Nasal cavity respiratory epithelium epithelial cell of viscerocranial mucosa (primary cell): ENCODE measurements around the gene SNURF. TPM values are rescaled to one million over a fixed set of nuclear protein-coding genes. Genes with fewer than 3 reads are reported as not detected.

Experiments
- total RNA-seq: library from RNA; depleted of rRNA; stranded (reverse); fragments of >200 nt; gene quantifications from 2 replicates; pipeline ENCODE4 v1.2.3, GENCODE V29; 2014

Gene SNURF, protein sequence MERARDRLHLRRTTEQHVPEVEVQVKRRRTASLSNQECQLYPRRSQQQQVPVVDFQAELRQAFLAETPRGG
- total RNA-seq: 7.9 and 53.2 TPM in 2 replicates

DNA sequence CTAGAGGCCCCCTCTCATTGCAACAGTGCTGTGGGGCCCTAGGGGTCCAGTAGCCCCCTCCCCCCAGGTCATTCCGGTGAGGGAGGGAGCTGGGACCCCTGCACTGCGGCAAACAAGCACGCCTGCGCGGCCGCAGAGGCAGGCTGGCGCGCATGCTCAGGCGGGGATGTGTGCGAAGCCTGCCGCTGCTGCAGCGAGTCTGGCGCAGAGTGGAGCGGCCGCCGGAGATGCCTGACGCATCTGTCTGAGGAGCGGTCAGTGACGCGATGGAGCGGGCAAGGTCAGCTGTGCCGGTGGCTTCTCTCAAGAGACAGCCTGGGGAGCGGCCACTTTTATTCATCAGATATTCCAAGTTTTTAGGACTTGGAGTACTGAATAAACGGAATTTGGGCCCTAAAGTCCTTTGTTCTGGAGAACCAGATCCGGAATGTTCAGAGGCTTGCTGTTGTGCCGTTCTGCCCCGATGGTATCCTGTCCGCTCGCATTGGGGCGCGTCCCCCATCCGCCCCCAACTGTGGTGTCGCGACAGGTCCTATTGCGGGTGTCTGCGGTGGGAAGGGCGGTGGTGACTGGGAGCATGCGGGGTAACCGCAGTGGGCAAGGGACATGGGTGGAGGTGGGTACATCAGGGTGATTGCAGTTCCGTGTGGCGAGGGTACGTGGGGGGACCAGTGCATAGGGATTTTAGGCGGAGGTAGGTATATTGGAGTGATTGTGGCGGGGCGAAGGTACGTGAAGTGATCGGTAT, at the start of gene SNURF, which contains the start of gene SNRPN:
TSS of gene SNURF (plus strand) at position 205 of the 748 bp plus-strand sequence. CDS start at position 267, 62 bp downstream.
TSS of gene SNRPN (plus strand) at position 205 of the 748 bp plus-strand sequence. CDS start 19,467 bp downstream, outside the sequence.

Other genes with a start within 250 kb of the SNURF start
- gene SNRPN, start within 50 bp of the SNURF start, total RNA-seq: 92.6 and 170 TPM in 2 replicates